OCI-M2 (cell line): ENCODE data around the gene VWF.
"Not testable (repeated sequence)": the region's sequence is repeated elsewhere in the genome, so short reads cannot be mapped to it uniquely, and the experiment has no call there.

ENCODE experiments used
- DNase-seq: peaks from one replicate; lab custom pipeline; 2025; ENCODE audit not compliant: unreplicated experiment; lab: John Stamatoyannopoulos, UW

The VWF gene

DNA sequence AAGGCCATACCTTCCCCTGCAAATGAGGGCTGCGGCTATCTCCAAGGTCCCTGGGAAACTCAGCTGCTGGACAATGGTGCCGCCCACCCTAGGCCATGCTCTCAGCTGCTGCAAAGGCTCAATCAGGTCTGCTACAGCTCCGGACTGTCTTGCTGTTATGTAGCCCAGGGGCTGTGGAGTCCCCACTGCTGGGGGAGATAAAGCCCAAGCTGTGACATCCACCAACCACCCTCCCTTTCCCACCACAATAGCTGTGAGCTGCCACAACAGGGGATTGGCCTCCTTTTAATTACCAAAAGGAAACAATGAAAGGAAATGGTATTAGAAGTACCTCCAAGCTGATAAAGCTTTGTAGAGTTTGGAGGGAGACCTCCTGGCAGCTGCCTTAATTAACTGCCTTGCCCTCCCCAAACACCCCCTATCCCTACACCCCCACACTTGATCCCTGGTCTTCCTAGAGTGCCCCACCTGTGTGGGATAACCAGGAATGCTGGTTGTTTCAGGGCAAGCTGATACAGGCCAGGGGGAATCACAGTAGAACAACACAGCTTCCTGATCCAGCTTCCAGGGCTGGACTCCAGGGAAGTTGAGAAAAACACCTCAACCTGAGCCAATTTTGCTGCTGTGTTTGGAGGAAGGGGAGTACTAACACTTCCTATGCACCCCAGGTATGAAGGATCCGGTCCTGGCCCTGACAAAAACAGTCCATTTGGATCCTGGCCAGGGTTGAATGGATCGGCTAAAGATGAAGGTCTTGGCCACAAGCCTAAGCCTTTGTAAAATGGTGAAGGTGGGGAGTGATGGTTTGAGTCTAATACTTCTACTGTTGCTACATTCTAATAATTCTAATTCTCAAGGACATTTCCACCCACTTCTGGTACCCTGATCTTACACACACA, at the start of gene VWF:
VWF (minus strand) TSS at position 260 of the 899 bp plus-strand sequence. CDS start 1,474 bp downstream, outside the sequence.
- no peak for DNase-seq

DNA sequence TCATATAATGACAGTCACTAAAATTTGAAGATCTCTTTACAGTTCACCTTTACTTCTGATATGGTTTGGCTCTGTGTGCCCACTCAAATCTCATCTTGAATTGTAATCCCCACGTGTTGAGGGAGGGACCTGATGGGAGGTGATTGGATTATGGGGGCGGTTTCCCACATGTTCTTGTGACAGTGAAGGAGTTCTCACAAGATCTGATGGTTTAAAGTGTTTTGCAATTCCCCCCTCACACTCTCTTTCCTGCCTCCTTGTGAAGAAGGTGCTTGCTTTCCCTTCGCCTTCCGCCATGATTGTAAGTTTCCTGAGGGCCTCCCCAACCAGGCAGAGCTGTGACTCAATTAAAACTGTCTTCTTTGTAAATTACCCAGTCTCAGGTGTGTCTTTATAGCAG, 48.4 kb upstream of the VWF start:
- DNase-seq, result no peak

DNA sequence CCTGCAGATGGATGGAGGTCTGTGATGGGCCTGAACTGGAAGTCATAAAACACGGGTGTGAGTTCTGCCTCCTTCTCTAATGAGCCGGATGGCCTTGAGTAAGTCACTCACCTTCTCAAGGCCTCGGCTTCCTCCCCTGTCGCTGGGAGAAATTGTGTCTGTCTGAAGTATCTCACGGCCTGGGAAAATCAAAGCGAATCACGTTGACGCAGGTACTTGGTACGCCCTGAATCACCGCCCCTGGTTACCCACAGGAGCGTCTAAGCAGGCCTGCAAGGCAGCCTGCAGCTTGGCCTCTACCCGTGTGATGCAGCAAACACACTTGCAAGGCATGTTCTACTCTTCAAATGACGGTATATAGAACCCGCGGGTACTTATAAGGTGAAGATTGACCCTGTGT, 47.6 kb upstream of the VWF start:
- no peak for DNase-seq

DNA sequence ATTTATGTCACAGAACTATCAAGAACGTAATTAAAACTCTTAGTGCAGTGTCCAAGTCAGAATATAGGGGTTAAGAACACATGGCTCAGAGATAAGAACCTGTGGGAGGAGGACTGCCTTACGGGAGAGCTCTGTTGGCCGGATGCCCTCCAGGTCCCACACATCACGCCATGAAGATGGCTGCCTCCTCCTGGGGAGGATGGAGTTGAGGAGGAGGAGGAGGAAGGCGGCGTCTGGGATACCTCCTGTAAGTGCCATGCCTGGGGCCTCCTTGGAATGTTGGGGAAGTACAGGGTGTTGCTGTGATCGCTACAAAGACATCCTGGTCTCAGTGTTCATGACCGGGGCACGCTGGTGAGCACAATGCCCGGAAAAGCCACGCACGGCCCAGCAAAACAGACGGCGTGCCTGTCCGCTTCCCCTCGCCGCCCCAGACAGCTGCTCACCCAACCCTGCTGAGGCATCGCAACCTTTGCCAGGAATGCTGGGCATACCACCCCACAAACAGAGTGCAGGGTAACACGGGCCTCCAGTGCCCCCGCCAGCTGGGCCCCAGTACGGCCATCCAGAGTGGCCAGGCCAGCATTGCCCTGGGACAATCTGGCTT, 47.0 kb upstream of the VWF start:
- DNase-seq, result no peak

DNA sequence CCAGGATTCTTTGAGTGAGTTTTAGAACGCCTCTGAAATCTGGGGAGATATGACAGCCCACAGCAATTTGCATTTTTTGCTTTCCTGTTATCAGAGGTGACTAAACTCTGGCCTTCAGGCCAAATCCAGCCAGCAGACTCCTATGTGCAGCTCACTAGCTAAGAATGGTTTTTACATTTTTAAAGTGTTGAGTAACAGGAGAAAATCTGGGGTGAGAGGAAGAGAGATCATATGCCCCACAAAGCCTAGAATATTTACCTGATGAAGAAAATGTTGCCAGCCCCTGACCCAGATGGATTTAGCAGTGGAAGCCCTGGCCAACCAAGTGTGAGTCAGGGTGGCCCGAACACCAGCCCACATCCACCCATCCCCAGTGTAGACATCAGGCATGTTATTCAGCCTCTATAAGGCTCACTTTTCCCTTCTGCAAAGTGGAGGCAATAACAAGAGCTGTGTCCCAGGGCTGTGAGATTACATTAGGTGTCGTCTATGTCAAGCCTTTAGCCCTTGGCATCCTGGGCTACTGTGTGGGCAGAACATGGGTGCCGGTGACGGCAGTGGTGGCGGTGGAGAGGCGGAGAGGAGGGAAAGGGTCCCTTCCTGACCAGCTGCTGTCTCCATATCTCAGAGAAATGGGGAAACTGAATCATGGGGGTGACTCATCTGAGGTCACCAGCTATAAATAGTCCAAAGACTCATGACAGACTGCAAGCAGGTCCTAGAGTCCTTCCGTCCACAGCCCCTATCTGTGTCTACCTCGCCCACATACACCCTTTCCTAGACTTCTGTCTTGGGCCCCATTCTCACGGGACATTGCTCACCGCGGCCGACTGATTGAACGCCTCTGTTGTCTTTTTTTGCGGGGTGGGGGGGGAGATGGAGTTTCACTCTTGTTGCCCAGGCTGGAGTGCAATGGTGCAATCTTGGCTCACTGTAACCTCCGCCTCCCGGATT, 43.1 kb upstream of the VWF start:
- DNase-seq, result peak; percentile 2

DNA sequence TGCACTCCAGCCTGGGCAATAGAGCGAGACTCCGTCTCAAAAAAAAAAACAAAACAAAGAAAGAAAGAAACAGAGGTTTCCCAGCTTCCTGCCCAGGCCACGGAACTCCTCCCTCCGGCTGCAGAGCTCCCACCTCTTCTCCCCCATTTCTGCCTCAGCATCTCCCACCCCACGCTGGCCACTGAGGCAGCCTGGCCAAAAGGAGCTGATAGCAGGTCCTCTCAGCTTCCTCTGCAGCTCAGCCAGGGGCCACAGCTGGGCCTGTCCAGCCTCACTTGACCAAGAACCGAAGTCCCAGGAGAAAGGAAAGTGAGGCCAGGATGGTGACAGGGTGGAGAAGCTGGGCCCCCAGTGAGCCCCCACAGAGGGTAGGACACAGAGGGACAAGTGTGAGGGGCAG, 42.3 kb upstream of the VWF start:
- DNase-seq, result no peak

DNA sequence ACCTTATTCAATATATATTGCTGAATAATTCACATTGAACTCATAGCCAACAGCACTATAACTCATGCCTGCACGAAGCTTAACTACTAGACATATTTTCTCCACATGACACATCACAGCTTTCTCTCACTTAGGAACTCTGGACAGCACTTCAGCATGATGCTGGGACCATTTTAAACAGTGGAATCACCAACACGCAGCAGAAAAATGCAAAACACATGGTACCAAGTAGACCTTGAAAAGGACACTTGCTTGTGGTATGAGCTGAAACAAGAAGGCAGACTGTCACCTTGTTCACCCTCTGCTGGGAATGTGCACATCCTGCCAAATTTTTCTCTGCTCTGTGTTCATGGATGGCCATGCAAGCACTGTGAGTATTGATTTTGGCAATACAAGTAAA, 40.9 kb upstream of the VWF start:
- no peak for DNase-seq

DNA sequence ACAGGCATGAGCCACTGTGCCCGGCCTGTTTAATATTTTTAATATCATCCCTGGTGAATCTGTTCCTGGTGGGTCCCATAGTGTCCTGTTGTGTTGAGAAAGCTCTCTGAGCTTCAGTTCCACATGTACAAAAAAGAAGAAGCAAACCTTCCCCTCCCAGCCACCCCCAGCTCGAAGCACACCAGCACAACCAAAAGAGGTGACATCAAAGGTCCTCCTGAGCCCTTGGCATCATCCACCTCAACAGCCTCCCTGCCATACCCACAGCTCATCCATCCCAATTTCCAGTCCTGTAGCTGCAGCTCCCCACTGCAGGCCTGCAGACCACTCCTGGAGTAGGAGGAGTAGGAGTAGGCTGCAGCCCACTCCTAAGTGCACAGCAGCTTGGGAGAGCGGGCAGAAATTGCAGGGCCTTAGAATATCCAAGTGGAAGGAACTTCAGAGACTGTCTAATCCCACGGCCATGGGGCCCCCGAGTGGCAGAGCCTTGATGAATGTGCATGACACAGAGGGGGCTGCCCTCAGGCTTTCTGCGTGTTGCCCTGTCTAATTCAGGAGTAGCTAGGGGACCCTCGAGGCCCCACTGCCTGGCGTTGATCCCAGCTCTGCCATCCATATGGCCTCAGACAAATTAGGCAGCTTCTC, 39.1 kb upstream of the VWF start:
- no peak for DNase-seq

DNA sequence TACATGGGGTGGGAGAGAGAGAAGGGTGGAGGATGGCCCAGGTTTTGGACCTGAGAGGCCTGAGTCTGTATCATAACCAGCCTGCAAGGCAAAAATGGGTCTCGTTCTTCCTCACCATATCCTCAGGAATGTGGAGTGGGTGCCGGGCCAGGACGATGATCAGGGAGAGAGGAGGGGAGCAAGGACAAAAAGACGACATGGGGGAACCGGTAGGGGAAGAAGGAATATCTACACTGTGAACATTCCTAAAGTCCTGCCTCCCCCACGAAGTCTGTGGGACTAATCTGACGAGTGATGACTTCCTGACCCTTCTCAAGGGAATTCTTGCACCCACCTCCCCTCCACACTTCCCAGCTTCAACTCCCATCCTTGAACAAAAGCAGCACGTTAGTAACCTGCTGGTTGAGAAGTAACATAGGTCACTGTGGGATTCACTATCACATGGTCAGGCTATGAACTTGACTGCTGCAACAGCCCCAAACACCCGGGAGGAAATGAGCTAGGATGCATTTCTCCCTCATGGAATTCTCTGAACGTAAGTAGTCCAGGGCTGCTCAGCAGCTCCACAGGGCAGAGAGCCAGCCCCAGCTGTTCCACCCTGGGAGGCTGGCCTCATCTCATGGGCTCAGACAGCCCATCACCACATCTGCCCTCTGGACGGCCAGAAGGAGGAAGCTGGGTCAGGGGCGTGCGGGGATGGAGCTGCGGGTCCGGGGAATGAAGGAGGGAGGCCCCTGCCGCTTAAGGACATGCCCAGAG, 36.8 kb upstream of the VWF start:
- DNase-seq, result no peak

DNA sequence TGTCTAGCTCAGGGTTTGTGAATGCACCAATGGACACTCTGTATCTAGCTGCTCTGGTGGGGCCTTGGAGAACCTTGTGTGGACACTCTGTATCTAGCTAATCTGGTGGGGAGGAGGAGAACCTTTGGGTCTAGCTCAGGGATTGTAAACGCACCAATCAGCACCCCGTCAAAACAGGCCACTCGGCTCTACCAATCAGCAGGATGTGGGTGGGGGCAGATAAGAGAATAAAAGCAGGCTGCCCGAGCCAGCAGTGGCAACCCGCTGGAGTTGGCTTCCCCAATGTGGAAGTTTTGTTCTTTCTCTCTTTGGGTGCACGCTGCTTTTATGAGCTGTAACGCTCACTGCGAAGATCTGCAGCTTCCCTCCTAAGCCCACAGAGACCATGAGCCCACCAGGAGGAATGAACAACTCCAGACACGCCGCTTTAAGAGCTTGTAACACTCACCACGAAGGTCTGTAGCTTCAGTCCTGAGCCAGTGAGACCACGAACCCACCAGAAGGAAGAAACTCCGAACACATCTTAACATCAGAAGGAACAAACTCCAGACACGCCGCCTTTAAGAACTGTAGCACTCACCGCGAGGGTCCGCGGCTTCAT, 35.7 kb upstream of the VWF start:
- DNase-seq, result not testable (repeated sequence)

DNA sequence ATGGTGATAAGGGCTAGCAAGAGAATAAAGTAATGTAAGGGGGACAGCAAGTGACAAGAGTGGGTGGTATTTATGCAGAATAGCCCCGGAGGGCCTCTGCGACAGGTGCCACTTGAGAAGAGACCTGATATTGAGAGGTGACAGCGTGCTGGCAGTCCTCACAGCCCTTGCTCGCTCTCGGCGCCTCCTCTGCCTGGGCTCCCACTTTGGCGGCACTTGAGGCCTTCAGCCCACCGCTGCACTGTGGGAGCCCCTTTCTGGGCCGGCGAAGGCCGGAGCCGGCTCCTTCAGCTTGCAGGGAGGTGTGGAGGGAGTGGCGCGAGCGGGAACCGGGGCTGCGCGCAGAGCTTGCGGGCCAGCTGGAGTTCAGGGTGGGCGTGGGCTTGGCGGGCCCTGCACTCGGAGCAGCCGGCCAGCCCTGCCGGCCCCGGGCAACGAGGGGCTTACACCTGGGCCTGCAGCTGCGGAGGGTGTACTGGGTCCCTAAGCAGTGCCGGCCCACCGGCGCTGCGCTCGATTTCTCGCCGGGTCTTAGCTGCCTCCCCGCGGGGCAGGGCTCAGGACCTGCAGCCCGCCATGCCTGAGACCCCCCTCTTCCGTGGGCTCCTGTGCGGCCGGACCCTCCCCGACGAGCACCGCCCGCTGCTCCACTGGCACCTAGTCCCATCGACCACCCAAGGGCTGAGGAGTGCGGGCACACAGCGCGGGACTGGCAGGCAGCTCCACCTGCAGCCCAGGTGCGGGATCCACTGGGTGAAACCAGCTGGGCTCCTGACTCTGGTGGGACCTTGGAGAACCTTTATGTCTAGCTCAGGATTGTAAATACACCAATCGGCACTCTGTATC, 34.9 kb upstream of the VWF start:
- DNase-seq, result not testable (repeated sequence)

DNA sequence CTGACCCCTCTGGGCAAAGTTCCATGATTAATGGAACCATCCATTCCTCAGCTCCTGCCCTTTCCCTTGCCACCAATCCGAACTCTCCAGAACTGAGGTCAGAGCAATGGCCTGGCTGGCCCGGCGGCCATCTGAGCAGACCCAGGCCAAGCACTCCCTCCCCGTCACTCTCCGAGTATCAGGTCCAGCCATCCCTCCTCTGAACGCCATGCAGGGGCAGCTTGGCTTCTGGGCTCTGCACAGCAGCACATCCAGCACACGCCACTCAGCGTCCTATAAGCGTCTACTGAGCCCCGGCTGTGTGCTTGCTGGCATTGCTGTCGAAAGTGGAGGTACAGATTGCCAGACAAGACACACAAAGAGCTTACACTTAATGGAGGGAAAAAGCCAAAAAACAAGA, 34.3 kb upstream of the VWF start:
- DNase-seq, result no peak

DNA sequence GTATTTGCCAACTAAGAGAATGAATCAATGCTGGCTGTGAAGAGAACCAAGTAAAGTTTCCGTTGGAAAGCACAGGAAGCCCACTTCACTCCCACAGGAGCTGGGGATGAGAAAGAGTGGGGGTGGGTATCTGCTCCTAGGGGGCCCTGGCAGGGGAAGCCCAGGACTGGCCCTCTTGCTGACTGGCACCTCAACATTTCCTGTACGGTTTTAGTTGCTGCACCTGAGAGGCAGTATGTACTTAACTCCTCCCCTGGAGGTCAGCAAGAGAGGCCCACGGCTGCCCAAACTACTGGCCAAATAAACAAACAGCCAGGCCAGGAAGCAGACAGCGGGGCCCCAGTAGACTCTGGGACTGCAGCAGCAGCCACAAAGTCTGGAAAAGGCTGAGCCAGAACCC, 33.8 kb upstream of the VWF start:
- DNase-seq, result no peak

DNA sequence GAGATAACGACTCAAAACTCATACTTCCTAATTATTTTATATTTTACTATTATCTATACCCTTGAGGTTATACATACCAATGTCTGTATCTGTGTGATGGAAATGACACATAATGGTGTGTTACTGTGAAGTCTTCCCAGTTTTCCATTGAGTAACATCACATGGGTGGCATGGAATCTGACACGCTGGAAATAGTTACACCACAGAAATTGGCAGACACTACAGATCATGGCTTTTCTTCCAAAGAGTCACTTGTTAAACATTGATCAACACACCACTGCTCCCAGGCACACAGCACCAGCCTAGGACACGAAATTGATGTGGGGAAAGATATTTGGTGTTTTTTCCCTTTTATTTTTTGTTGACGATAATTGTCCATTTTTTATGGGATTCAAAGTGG, 33.0 kb upstream of the VWF start:
- DNase-seq, result no peak

DNA sequence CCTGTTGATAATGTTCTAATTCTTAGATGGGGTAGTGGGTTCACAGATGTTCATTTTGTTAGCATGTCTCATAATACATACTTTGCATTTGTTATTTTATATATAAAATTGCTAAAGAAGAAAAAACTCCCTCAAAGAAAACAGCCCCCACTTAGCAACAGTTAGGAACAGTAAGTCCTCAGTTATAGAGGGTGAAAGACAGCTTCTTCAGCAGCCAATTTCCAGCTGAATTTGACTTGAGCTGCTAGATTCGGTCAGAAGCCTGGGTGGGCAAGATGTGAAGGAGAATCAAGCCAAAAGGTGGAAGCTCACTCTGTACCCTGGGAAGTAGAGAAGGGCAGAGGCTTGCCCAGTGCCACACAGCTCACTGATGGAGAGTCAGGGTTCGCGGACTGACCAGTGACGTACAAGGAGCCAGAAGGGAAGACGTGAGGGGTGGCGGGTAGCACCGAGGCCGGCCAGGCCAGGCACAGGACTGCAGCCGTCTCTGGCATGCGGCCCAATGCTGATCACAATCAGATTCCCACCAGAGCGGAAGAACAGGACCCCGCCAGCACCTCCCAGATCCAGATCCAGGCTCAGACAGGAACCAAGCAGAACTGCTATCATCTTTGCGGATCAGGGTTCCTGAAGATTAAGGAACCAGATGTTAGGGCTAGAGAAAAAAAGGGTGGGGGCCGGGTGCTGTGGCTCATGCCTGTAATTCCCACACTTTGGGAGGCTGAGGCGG, 30.4 kb upstream of the VWF start:
- no peak for DNase-seq

DNA sequence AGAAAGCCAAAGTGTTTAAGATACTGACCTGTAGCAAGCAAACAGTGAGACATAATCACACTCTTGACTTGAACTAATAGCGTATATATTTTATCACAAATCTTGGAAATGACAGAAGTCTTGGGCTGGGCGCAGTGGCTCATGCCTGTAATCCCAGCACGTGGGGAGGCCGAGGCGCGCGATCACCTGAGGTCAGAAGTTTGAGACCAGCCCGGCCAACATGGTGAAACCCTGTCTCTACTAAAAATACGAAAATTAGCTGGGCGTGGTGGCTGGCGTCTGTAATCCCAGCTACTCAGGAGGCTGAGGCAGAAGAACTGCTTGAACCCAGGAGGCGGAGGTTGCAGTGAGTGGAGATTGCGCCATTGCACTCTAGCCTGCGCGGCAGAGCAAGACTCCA, 24.3 kb upstream of the VWF start:
- not testable (repeated sequence) for DNase-seq

DNA sequence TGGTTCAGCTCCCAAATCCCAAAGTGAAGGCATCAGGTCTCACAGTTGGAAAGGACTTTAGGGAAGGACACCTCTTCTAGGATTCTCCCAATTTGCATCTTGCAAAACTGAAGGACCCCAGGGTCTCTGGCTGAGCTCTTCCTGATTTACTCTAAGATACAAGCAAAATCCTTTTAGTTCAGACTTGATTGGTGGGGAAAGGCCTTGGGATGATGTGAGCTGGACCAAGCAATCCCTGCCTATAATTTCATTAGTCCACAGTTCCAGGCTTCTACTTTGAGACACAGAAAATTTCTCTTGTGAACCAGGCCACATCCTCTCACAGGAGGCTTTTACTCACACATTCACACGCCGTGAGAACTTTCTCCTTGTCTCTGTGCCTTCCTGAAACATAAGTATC, 23.6 kb upstream of the VWF start:
- no peak for DNase-seq

DNA sequence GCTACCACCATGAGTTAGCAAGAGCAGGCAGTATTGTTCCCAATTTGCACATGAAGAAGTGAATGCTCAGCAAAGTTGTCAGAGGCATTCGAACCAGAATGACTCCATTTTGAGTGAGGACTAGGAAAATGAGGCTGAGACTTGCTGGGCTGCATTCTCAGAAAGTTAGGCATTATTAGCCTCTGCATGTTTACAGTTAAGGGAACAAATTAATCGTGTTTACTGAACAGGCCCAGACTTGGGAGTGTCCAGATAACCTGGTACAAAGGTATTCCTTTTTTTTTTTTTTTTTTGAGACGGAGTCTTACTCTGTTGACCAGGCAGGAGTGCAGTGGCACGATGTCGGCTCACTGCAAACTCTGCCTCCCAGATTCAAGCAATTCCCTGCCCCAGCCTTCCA, 22.5 kb upstream of the VWF start:
- DNase-seq, result no peak
